Endothelial cell (in vitro differentiated cells): ENCODE measurements around the gene RUNX2. TPM values are rescaled to one million over a fixed set of nuclear protein-coding genes. Genes with fewer than 3 reads are reported as not detected.

Experiments
- DNase-seq: peaks from one replicate; pipeline ENCODE4 v3.0.0; 2021; ENCODE audit warnings: low spot score
- H3K27ac Mint-ChIP-seq: one replicate; pipeline ENCODE4 v1.8.0; 2021; ENCODE audit warnings: mixed read lengths, inconsistent platforms; ENCODE audit not compliant: unreplicated experiment
- H3K27me3 Mint-ChIP-seq: one replicate; pipeline ENCODE4 v1.8.0; 2021; ENCODE audit warnings: mild to moderate bottlenecking, moderate library complexity, mixed read lengths, inconsistent platforms; ENCODE audit not compliant: unreplicated experiment
- H3K36me3 Mint-ChIP-seq: one replicate; pipeline ENCODE4 v1.8.0; 2021; ENCODE audit warnings: mild to moderate bottlenecking, low read depth, mixed read lengths, inconsistent platforms; ENCODE audit not compliant: unreplicated experiment
- H3K4me1 Mint-ChIP-seq: one replicate; pipeline ENCODE4 v1.8.0; 2021; ENCODE audit warnings: mild to moderate bottlenecking, mixed read lengths, inconsistent platforms; ENCODE audit not compliant: unreplicated experiment
- H3K4me3 Mint-ChIP-seq: one replicate; pipeline ENCODE4 v1.8.0; 2021; ENCODE audit warnings: mild to moderate bottlenecking, mixed read lengths, inconsistent platforms; ENCODE audit not compliant: unreplicated experiment
- H3K9me3 Mint-ChIP-seq: one replicate; pipeline ENCODE4 v1.8.0; 2021; ENCODE audit warnings: mixed read lengths, inconsistent platforms; ENCODE audit not compliant: unreplicated experiment
- CTCF ChIP-seq: fragments of 200-600 bp; sonication (generic); IDR thresholded peaks from one replicate; pipeline ENCODE4 v1.5.0; 2021; ENCODE audit warnings: antibody characterized with exemption; ENCODE audit not compliant: unreplicated experiment
- total RNA-seq: library from RNA; stranded (reverse); fragmentation: NEBNext Ultra II Directional; extraction: Animal tissue kit (Norgen Biotek cat#: 25700); gene quantifications from one replicate; pipeline ENCODE4 v1.2.1, GENCODE V29; 2021; ENCODE audit not compliant: unreplicated experiment

RUNX2 gene
- total RNA-seq, 1 donor from 2014 or later, result 1.8 TPM

GRCh38 chr6:45679631-45680030, 351.5 kb downstream of the RUNX2 start:
- DNase-seq, result no peak
- Mint-ChIP-seq H3K4me3 (peak overlapping the region; percentile 14), H3K4me1 (peaks cover 26% of the 10 kb centered on the region), H3K36me3 (no peaks in the 10 kb centered on the region), H3K9me3 (no peaks in the 10 kb centered on the region), H3K27me3 (peaks cover 2% of the 10 kb centered on the region), H3K27ac (peak overlapping the region; percentile 31)
- TF ChIP-seq CTCF, result no peak

GRCh38 chr6:45681860-45682511, 353.9 kb downstream of the RUNX2 start:
- H3K36me3 Mint-ChIP-seq, result no peaks in the 10 kb centered on the region
- no peak for TF ChIP-seq CTCF
- peaks cover 24% of the 10 kb centered on the region for H3K4me1 Mint-ChIP-seq
- H3K27me3 Mint-ChIP-seq, result peaks cover 2% of the 10 kb centered on the region
- H3K9me3 Mint-ChIP-seq, result no peaks in the 10 kb centered on the region
- no peak for DNase-seq
- H3K4me3 Mint-ChIP-seq, result peak overlapping the region; percentile 25
- peak overlapping the region; percentile 24 for H3K27ac Mint-ChIP-seq

- DNase-seq, result no peak
- TF ChIP-seq CTCF, result no peak
- Mint-ChIP-seq H3K27ac (no peak overlapping the region), H3K27me3 (no peaks in the 10 kb centered on the region), H3K4me1 (peaks cover 2% of the 10 kb centered on the region), H3K4me3 (no peak overlapping the region), H3K36me3 (no peaks in the 10 kb centered on the region), H3K9me3 (no peaks in the 10 kb centered on the region)
Measured at GRCh38 chr6:45684476-45684875, 356.3 kb downstream of the RUNX2 start.

- Mint-ChIP-seq H3K4me1 (no peaks in the 10 kb centered on the region), H3K4me3 (no peak overlapping the region), H3K27me3 (no peaks in the 10 kb centered on the region), H3K27ac (no peak overlapping the region), H3K9me3 (no peaks in the 10 kb centered on the region), H3K36me3 (no peaks in the 10 kb centered on the region)
- TF ChIP-seq CTCF, result no peak
- DNase-seq, result no peak
Measured at GRCh38 chr6:45685076-45685475, 356.9 kb downstream of the RUNX2 start.

GRCh38 chr6:45686841-45687569, 358.9 kb downstream of the RUNX2 start:
- no peaks in the 10 kb centered on the region for H3K27me3 Mint-ChIP-seq
- DNase-seq, result no peak
- H3K4me1 Mint-ChIP-seq, result no peaks in the 10 kb centered on the region
- no peak overlapping the region for H3K27ac Mint-ChIP-seq
- H3K9me3 Mint-ChIP-seq, result no peaks in the 10 kb centered on the region
- TF ChIP-seq CTCF, result no peak
- H3K4me3 Mint-ChIP-seq, result no peak overlapping the region
- no peaks in the 10 kb centered on the region for H3K36me3 Mint-ChIP-seq
